Activated CD8-positive, alpha-beta memory T cell treated with anti-CD3 and anti-CD28 coated beads for 1 hour (primary cell): Measurements from ENCODE around the gene XIRP2.

Experiments
- DNase-seq, 2 donors: peaks; one replicate each; pipeline ENCODE4 v3.0.0-alpha.2; 2020; ENCODE audit warnings: low read depth in 1 of 2; ENCODE audit errors: extremely low read depth in 1 of 2

XIRP2 gene

DNA sequence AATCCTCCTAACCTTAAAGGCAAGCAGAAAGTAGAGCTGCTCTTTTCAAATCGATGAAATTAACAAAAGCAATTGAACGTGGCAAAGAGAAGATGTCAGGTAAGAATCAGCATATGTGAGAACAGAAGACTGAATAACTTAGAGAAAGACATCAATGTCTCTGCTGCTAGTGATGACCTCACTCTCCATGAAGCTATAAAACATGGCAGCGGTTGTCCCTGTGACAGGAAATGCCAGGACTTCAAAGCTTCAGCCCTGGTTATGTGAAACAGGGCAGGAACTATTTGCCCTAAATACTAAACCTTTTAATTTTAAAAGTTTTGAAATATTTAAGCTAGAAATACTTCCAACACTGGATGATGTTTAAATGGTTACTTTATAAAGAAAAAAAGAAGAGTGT is 383.7 kb downstream of the XIRP2 start:
- no peak for DNase-seq

DNA sequence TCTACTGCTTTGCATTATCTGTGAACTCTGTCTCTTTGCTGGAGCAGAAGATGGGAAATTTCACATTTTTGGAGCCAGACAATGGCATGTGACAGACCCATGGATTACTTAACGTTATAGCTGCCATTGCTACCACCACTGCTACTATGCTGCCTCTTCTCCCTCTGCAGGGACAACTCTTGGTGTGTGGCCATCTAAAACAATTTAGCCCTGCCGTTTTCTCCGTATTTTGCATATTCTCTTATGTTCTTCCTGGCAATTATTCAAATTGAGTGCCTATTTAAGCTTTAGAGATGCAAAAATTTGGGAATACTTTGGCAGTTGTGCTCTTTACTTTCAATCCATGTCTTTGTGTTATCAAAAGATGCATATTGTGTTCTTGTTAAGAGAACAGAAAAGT is 386.8 kb downstream of the XIRP2 start:
- DNase-seq = no peak

DNA sequence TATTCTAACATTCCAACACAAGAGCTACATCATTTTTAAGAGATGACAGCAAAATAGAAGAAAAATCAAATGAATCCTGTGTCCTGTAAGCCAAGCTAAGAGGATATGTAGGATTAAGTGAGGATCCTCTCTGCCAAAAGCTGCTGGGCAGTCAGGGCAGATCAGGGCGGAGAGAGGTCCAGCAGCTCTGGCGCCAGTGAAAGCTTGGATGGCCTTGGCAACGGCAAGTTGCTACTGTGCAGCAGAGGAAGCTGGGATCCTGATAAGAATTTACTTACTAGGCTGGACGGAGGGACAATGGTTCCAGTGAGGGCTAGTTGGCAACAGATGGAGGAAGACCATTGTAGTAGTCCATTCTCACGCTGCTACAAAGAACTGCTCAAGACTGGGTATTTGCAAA is 391.5 kb downstream of the XIRP2 start:
- no peak for DNase-seq

DNA sequence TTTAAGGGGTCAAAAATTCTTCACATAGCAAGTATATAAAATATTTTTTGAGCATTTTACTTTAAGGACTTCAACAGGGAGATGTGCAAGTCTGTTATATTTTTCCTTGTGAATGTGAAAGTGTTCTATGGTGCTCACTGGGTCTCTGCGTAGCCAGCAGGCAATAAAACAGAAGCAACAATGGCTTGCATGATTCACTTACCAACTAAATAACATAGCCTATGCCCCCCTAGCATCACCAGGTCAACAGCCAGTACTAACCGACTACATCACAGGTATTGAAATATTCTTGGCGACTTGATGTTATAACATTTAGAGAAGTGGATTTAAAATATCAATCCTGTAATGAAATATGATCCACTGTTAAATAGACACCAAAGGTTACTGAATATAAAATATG is 398.9 kb downstream of the XIRP2 start:
- DNase-seq = no peak

DNA sequence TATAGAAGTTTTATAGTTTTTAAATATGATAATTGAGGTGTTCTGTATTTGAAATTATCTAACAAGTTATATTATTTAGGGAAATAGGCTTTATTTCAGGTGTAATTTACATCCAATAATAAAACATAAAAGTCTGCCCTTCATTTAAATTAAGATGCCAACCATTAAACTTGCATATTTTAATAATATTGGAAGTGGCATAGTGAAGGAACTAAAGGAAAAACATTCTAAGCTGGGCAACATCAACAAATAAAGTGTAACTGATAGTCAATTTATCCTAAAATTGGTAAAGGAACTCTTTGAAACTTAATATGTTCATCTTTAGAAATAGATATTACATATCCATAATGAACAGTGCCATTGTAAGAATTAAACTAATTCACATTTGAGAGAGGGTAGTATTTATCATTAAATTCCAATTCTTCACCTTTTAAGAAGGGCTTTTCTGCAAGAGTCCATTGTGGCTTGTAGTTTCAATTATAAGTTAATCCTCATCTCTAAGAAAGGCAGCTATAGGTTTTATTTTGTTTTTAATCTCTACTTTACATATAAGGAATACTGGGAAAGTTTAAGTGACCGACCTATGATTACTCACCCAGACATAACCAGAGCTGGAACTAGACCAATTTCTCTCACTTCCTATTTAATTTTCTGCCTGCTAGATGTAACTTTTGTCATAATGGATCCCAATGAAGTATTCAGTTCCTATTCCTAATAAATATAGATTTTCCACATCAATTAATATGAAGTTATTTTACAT is 401.6 kb downstream of the XIRP2 start:
- DNase-seq = no peak

DNA sequence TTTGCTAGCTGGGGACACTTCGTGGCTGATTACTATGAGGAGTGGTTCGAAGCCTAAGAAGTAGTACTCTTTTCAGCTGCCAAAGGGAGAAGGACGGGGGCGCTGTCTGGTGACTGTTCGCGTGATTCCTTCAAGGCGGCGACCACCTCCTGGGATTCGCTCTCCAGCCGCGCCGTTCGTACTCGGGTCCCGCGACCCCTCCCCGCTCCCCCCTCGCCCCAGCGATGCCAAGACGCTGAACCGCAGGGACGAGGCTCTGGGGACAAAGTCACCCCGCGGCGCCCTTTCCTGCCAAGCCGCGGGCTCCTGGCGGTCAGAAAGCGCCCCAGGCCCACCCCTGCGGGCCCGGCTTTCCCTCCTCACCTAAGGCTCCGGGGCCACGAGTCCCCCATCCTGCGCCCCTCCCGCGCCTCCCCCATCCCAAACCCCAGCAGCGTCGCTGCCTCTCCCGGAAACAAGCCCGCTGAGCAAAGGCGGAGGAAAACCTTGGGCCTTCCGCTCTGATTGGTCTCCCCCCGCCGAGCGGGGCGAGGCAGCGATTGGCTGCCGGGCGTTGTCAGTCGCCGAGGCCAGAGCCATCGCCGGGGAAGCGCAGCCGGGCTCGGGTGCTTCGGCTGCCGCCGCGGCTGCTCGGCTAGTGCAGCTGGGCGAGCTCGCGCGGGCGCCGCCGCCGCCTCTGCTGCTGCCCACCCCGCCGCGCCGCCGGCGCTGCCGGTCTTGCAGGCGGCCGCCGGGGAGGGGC is 404.3 kb downstream of the XIRP2 start, which contains the start of gene B3GALT1:
Gene B3GALT1 (plus strand): TSS at position 572 of the 742 bp plus-strand sequence.
- DNase-seq = no peak

DNA sequence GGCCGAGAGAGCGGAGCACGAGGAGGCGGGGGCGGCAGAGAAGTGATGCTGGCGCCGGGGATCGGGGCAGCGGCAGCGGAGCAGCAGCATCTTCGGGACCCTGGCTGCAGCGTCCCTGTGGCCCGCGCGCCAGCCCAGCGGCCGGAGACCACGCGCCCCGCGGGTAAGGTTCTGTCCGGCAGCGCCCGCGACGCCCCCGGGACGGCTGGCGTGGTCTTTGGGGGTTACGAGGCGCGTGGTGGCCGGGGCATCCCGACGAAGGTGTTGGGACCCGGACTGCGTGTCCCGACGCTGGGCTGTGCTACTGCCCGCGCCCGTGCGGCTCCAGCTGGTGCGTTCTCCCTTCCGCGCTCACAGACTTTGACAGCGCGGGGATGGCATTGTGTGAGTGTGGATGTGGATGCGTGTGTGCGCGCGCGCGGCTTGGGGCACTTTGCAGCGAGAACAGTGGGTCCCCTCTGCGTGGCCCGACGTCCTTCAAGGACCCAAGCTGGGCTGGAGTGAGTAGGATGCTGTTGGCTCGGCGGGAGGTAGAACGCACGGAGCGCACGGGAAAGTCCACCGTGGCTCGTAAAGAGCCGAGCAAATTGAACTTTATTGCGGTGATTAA is 405.0 kb downstream of the XIRP2 start:
- no peak for DNase-seq

DNA sequence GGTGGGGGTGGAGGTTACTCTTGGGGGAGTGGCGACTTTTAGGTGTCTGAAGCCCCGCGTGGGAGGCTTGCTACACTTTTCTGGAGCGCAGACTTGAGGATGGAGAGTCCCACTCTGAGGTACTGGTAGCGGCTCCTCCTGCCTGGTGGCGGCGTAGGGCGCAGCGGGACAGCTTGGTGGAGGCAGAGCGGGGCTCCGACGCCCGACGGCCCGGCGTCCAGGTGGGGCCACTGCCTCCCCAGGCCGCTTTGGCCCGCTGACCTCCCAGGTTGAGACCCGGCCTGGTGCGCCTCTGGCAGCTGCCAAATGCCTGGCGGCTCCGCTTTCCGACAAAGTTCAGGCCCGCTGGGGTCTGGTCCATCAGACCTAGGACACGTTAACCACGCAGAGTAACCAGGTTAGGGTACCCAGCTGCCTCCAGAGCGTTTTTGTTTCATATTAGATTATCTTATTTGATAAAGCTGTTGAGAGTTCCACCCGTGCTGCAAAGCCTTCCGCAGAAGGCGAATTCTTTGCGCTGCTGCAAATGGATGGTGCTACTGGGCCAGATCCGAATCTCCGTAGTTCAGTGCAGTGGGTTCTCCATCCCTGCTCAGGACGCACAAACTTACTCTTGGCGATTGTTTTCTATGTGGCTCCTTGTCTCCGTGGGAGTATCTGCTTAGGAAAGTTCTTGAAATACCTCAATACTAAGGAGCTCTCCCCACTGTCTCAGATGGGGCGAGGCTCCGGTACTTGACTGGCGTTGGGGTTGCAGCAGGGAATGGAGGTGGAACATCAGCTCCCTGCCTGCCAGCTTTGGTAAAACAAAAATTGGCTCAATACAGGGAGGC is 405.9 kb downstream of the XIRP2 start:
- DNase-seq = no peak

DNA sequence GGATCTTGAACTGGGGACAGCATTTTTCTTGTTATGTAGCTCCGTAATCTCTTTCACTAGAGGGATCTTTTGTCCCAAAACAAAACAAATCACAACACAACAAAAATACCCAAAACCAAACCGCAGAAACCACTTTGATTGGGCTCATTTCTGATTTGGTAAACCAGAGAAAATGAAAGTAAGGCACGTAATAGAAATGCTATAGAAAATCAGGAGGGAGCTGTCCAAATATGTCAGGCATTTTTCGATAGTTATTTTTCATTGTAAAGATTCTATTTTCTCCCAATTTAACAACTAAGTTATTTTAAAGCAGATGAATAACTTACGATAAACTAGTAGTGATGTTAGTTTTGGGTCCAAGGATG is 406.5 kb downstream of the XIRP2 start:
- DNase-seq = no peak

DNA sequence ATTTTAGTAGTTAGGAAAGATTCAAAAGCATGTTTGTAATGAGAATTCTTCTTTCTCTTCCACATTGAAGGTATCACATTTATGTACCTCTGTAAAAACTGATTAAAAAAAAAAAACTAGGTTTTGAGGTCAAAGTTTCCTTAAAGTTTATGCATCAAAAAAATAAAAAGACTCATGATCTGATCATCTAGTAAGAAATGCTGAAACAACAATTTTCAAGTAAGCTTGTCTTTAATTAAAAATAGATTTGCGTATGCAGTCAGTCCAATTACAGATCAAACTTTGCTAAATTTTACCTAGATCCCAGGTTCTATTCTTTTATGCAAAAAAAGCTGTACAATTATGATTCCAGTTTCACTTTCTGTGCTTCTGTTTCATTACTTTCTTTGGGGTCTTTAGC is 409.0 kb downstream of the XIRP2 start:
- DNase-seq = no peak

DNA sequence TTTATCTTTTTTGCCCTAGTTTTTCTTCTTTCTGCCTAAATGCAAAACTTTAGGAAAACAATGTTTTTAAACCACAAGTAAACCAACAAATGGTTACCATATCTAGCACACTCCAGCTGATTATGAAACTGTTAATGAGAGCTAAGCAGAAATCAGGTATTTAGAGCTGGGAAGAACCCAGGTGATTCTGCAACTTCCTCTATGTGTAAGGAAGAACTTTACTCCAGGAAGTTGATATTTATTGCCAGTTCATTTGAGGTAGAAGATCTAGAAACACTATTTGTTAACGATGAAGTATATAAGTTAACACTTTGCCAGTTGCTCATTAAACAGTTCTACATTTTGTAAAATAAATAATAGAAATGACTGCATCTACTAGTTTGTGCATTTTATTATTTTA is 409.7 kb downstream of the XIRP2 start:
- no peak for DNase-seq
